GM18517 (cell line): ENCODE data around the gene BACH2.
"Not testable (repeated sequence)": the region's sequence is repeated elsewhere in the genome, so short reads cannot be mapped to it uniquely, and the experiment has no call there.

Experiments used
- ATAC-seq: cut with Tn5 transposase; IDR thresholded peaks from one replicate; pipeline ENCODE4 v1.9.1; 2021; ENCODE audit warnings: mild to moderate bottlenecking, moderate library complexity; ENCODE audit not compliant: unreplicated experiment

Gene BACH2

GRCh38 chr6:90282265-90282664, 14.4 kb downstream of the BACH2 start:
- not testable (repeated sequence) for ATAC-seq

- no peak for ATAC-seq
These were observed 18.5 kb downstream of the BACH2 start for GRCh38 chr6:90278129-90278528.

GRCh38 chr6:90277302-90278011, 19.2 kb downstream of the BACH2 start:
- no peak for ATAC-seq

- no peak for ATAC-seq
These were observed 22.1 kb downstream of the BACH2 start for GRCh38 chr6:90274451-90275030.

- ATAC-seq, result no peak
These were observed 22.8 kb downstream of the BACH2 start for GRCh38 chr6:90273863-90274262.

- ATAC-seq, result no peak
These were observed 23.7 kb downstream of the BACH2 start for GRCh38 chr6:90272895-90273294.

- no peak for ATAC-seq
These were observed 24.8 kb downstream of the BACH2 start for GRCh38 chr6:90271831-90272230.

- no peak for ATAC-seq
These were observed 27.3 kb downstream of the BACH2 start for GRCh38 chr6:90269334-90269733.

GRCh38 chr6:90268178-90268577, 28.5 kb downstream of the BACH2 start:
- no peak for ATAC-seq

- ATAC-seq, result no peak
These were observed 29.6 kb downstream of the BACH2 start for GRCh38 chr6:90266905-90267621.

- no peak for ATAC-seq
These were observed 32.1 kb downstream of the BACH2 start for GRCh38 chr6:90264561-90264960.

GRCh38 chr6:90263633-90264032, 33.0 kb downstream of the BACH2 start:
- no peak for ATAC-seq

- no peak for ATAC-seq
These were observed 34.8 kb downstream of the BACH2 start for GRCh38 chr6:90261801-90262200.

- ATAC-seq, result no peak
These were observed 39.2 kb downstream of the BACH2 start for GRCh38 chr6:90257486-90257738.

GRCh38 chr6:90256698-90257485, 39.8 kb downstream of the BACH2 start:
- ATAC-seq, result no peak

- no peak for ATAC-seq
These were observed 43.0 kb downstream of the BACH2 start for GRCh38 chr6:90253631-90254030.

- ATAC-seq, result peak; percentile 99
These were observed 45.2 kb downstream of the BACH2 start for GRCh38 chr6:90251295-90251992.

GRCh38 chr6:90250405-90250804, 46.2 kb downstream of the BACH2 start:
- ATAC-seq, result no peak

- no peak for ATAC-seq
These were observed 47.2 kb downstream of the BACH2 start for GRCh38 chr6:90249458-90249857.

GRCh38 chr6:90249034-90249433, 47.6 kb downstream of the BACH2 start:
- no peak for ATAC-seq

GRCh38 chr6:90247262-90247661, 49.4 kb downstream of the BACH2 start:
- no peak for ATAC-seq
